ENCODE data around the gene PCDH10.

- TF ChIP-seq, protein P1, sequence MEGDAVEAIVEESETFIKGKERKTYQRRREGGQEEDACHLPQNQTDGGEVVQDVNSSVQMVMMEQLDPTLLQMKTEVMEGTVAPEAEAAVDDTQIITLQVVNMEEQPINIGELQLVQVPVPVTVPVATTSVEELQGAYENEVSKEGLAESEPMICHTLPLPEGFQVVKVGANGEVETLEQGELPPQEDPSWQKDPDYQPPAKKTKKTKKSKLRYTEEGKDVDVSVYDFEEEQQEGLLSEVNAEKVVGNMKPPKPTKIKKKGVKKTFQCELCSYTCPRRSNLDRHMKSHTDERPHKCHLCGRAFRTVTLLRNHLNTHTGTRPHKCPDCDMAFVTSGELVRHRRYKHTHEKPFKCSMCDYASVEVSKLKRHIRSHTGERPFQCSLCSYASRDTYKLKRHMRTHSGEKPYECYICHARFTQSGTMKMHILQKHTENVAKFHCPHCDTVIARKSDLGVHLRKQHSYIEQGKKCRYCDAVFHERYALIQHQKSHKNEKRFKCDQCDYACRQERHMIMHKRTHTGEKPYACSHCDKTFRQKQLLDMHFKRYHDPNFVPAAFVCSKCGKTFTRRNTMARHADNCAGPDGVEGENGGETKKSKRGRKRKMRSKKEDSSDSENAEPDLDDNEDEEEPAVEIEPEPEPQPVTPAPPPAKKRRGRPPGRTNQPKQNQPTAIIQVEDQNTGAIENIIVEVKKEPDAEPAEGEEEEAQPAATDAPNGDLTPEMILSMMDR (IDR thresholded peaks at IDR 0.05): no peak
- no peak for TF ChIP-seq POLR2A (IDR thresholded peaks at IDR 0.05)
Measured at GRCh38 chr4:133149364-133149695, 236 bp downstream of the PCDH10 start.
